ENCODE measurements around the gene ZNF576. TPM values are rescaled to one million over a fixed set of nuclear protein-coding genes. Genes with fewer than 3 reads are reported as not detected.

The ZNF576 gene
- total and polyA plus RNA-seq, 2 of the 13 experiments (the other 11 are each of a cell fraction or from before 2014, with no cell fraction given): 7.2 to 9.6 TPM

DNA sequence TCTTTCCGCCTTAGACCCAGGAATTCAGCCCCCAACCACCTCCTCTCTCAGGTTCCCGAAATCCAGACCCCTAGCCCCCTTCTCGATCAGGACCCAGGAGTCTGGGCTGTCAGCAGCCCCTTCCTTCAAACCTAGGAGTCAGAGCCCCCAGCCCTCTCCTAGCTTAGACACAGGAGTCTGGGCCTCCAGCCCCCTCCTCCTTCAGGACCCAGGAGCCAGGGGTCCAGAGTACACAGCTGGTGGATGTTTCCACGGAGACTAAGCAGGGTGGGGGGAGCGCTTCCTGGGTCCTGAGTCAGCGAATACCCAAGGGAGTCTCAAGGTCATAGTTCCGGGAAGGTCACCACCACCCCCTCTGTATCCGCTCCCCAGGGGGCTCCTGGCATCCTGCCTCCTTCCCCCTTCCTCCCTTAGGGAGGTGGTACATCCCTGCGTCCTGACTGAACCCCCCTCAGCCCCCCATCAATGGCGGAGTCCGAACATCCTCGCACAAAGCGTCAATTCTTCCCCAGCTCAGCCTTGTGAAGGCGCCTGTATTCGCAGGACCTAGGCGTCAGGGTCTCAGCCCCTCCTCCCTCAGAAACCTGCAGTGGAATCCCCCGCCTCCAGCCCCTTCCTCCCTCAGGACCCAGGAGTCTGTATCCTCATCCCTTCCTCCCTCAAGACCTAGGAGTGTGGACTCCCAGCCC, 38.6 kb downstream of the ZNF576 start (continued):
- TF ChIP-seq ZNF7 (CRISPR knock-in tag; IDR thresholded peaks at IDR 0.05) (no peak), KDM5A (IDR thresholded peaks at IDR 0.05; ENCODE audit: borderline replicate concordance, low read length) (no peak), MTF1 (CRISPR knock-in tag; IDR thresholded peaks at IDR 0.05) (no peak), ZFP41 (CRISPR knock-in tag; IDR thresholded peaks at IDR 0.05; ENCODE audit: borderline replicate concordance) (no peak), ATF7-NPFF (CRISPR knock-in tag; IDR thresholded peaks at IDR 0.05; ENCODE audit: low read depth) (no peak), ZNF367 (CRISPR knock-in tag; IDR thresholded peaks at IDR 0.05; ENCODE audit: borderline replicate concordance) (no peak), MYNN (CRISPR knock-in tag; IDR thresholded peaks at IDR 0.05; ENCODE audit: low read depth) (no peak), KDM6A (CRISPR knock-in tag; IDR thresholded peaks at IDR 0.05; ENCODE audit: low read depth) (peak; percentile 54; the same call in 1 of the 2 replicates), ELF3 (CRISPR knock-in tag; IDR thresholded peaks at IDR 0.05) (peak; percentile 51; the same call in 1 of the 2 replicates), ZNF746 (CRISPR knock-in tag; IDR thresholded peaks at IDR 0.05) (no peak), PCBP2 (optimal IDR thresholded peaks at IDR 0.05; ENCODE audit: low read depth, low read length, poor library complexity, severe bottlenecking) (no peak), ZNF563 (CRISPR knock-in tag; IDR thresholded peaks at IDR 0.05) (no peak; the same call in 1 of the 2 replicates)
- TF ChIP-seq, protein P1, sequence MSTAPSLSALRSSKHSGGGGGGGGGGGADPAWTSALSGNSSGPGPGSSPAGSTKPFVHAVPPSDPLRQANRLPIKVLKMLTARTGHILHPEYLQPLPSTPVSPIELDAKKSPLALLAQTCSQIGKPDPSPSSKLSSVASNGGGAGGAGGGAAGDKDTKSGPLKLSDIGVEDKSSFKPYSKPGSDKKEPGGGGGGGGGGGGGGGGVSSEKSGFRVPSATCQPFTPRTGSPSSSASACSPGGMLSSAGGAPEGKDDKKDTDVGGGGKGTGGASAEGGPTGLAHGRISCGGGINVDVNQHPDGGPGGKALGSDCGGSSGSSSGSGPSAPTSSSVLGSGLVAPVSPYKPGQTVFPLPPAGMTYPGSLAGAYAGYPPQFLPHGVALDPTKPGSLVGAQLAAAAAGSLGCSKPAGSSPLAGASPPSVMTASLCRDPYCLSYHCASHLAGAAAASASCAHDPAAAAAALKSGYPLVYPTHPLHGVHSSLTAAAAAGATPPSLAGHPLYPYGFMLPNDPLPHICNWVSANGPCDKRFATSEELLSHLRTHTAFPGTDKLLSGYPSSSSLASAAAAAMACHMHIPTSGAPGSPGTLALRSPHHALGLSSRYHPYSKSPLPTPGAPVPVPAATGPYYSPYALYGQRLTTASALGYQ (CRISPR knock-in tag; IDR thresholded peaks at IDR 0.05): no peak
- TF ChIP-seq, protein P2, sequence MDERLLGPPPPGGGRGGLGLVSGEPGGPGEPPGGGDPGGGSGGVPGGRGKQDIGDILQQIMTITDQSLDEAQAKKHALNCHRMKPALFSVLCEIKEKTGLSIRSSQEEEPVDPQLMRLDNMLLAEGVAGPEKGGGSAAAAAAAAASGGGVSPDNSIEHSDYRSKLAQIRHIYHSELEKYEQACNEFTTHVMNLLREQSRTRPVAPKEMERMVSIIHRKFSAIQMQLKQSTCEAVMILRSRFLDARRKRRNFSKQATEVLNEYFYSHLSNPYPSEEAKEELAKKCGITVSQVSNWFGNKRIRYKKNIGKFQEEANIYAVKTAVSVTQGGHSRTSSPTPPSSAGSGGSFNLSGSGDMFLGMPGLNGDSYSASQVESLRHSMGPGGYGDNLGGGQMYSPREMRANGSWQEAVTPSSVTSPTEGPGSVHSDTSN (CRISPR knock-in tag; IDR thresholded peaks at IDR 0.05): no peak
- TF ChIP-seq, protein P3, sequence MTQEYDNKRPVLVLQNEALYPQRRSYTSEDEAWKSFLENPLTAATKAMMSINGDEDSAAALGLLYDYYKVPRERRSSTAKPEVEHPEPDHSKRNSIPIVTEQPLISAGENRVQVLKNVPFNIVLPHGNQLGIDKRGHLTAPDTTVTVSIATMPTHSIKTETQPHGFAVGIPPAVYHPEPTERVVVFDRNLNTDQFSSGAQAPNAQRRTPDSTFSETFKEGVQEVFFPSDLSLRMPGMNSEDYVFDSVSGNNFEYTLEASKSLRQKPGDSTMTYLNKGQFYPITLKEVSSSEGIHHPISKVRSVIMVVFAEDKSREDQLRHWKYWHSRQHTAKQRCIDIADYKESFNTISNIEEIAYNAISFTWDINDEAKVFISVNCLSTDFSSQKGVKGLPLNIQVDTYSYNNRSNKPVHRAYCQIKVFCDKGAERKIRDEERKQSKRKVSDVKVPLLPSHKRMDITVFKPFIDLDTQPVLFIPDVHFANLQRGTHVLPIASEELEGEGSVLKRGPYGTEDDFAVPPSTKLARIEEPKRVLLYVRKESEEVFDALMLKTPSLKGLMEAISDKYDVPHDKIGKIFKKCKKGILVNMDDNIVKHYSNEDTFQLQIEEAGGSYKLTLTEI (CRISPR knock-in tag; conservative IDR thresholded peaks at IDR 0.05): no peak
- TF ChIP-seq, protein P4, sequence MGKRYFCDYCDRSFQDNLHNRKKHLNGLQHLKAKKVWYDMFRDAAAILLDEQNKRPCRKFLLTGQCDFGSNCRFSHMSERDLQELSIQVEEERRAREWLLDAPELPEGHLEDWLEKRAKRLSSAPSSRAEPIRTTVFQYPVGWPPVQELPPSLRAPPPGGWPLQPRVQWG (CRISPR knock-in tag; IDR thresholded peaks at IDR 0.05; ENCODE audit: borderline replicate concordance, low read depth): no peak
- TF ChIP-seq, protein P5, sequence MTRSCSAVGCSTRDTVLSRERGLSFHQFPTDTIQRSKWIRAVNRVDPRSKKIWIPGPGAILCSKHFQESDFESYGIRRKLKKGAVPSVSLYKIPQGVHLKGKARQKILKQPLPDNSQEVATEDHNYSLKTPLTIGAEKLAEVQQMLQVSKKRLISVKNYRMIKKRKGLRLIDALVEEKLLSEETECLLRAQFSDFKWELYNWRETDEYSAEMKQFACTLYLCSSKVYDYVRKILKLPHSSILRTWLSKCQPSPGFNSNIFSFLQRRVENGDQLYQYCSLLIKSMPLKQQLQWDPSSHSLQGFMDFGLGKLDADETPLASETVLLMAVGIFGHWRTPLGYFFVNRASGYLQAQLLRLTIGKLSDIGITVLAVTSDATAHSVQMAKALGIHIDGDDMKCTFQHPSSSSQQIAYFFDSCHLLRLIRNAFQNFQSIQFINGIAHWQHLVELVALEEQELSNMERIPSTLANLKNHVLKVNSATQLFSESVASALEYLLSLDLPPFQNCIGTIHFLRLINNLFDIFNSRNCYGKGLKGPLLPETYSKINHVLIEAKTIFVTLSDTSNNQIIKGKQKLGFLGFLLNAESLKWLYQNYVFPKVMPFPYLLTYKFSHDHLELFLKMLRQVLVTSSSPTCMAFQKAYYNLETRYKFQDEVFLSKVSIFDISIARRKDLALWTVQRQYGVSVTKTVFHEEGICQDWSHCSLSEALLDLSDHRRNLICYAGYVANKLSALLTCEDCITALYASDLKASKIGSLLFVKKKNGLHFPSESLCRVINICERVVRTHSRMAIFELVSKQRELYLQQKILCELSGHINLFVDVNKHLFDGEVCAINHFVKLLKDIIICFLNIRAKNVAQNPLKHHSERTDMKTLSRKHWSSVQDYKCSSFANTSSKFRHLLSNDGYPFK (CRISPR knock-in tag; IDR thresholded peaks at IDR 0.05; ENCODE audit: borderline replicate concordance): peak; percentile 73; the same call in 1 of the 2 replicates
- TF ChIP-seq, protein P6, sequence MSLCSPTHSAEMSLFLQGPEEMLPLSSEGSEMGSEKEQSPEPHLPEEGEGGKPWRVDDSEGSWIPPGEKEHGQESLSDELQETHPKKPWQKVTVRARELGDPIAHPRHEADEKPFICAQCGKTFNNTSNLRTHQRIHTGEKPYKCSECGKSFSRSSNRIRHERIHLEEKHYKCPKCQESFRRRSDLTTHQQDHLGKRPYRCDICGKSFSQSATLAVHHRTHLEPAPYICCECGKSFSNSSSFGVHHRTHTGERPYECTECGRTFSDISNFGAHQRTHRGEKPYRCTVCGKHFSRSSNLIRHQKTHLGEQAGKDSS (CRISPR knock-in tag; IDR thresholded peaks at IDR 0.05; ENCODE audit: borderline replicate concordance, low read depth): no peak
- TF ChIP-seq, protein P7, sequence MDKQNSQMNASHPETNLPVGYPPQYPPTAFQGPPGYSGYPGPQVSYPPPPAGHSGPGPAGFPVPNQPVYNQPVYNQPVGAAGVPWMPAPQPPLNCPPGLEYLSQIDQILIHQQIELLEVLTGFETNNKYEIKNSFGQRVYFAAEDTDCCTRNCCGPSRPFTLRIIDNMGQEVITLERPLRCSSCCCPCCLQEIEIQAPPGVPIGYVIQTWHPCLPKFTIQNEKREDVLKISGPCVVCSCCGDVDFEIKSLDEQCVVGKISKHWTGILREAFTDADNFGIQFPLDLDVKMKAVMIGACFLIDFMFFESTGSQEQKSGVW (CRISPR knock-in tag; IDR thresholded peaks at IDR 0.05; ENCODE audit: borderline replicate concordance): no peak
